SK-N-SH (cell line): ENCODE results near the gene ERC1. TPM values are rescaled to one million over a fixed set of nuclear protein-coding genes. Genes with fewer than 3 reads are reported as not detected.

Source experiments
- CTCF ChIA-PET: fragments of 300-600, 350-600 bp; formaldehyde crosslinking; extraction: SDS; loops from one replicate; lab custom pipeline; 2021; lab: Yijun Ruan, JAX
- POLR2A ChIA-PET: fragments of 350-600 bp; sonication (Branson Sonifier 250); formaldehyde crosslinking; extraction: SDS; loops from one replicate; lab custom pipeline; 2020; ENCODE audit warnings: antibody characterized with exemption, inconsistent platforms; lab: Yijun Ruan, JAX
- DNase-seq: peaks from one replicate; pipeline ENCODE4 v3.0.0; 2012
- H2AFZ ChIP-seq: fragments of 200-600 bp; sonication (generic); 2 replicates; pipeline ENCODE4 v1.8.1; 2016; ENCODE audit warnings: antibody characterized with exemption, mild to moderate bottlenecking, low read depth
- H3F3A ChIP-seq: fragments of 200-600 bp; sonication (generic); replicated peaks from 2 replicates; pipeline ENCODE3; 2016; ENCODE audit warnings: antibody characterized with exemption, mild to moderate bottlenecking; ENCODE audit not compliant: insufficient read depth
- H3K27ac ChIP-seq, 2 experiments: fragments of 200-500 bp in 1 of 2; fragments of 200-600 bp in 1 of 2; sonication (Bioruptor generic) in 1 of 2; sonication (generic), shearing (Covaris generic) in 1 of 2; 2 replicates each; pipeline versions ENCODE4 v1.5.1 to v1.6.1; 2014 to 2016; ENCODE audit warnings: low read depth in 2 of 2, inconsistent platforms in 1 of 2, low read length in 1 of 2, mild to moderate bottlenecking in 1 of 2, mixed read lengths in 1 of 2
- H3K27me3 ChIP-seq: fragments of 200-600 bp; sonication (generic), shearing (Covaris generic); 2 replicates; pipeline ENCODE4 v1.6.1; 2016; ENCODE audit warnings: mixed run types; ENCODE audit not compliant: insufficient read depth
- H3K36me3 ChIP-seq, 2 experiments: fragments of 200-500 bp in 1 of 2; fragments of 200-600 bp in 1 of 2; sonication (Bioruptor generic) in 1 of 2; sonication (generic) in 1 of 2; replicated peaks in 1 of 2; 2 replicates each; pipeline versions ENCODE3 to v1.5.1; 2014 to 2016; ENCODE audit warnings: low read length in 1 of 2, mild to moderate bottlenecking in 1 of 2; ENCODE audit not compliant: insufficient read depth in 2 of 2, control insufficient read depth in 1 of 2
- H3K4me1 ChIP-seq, 2 experiments: fragments of 200-500 bp in 1 of 2; fragments of 200-600 bp in 1 of 2; sonication (Bioruptor generic) in 1 of 2; sonication (generic), shearing (Covaris generic) in 1 of 2; 2 replicates each; pipeline versions ENCODE4 v1.5.1 to v1.6.1; 2014 to 2016; ENCODE audit warnings: low read depth in 1 of 2, low read length in 1 of 2, mixed run types in 1 of 2; ENCODE audit not compliant: insufficient read depth in 2 of 2, control insufficient read depth in 1 of 2
- H3K4me2 ChIP-seq: fragments of 200-600 bp; sonication (generic), shearing (Covaris generic); 2 replicates; pipeline ENCODE4 v1.6.1; 2017; ENCODE audit warnings: mixed run types
- H3K4me3 ChIP-seq, 2 experiments: fragments of 200-500 bp in 1 of 2; fragments of 200-600 bp in 1 of 2; sonication (Bioruptor generic) in 1 of 2; sonication (generic), shearing (Covaris generic) in 1 of 2; 2 replicates each; pipeline versions ENCODE4 v1.5.1 to v1.8.1; 2014 to 2016; ENCODE audit warnings: low read depth in 2 of 2, inconsistent platforms in 1 of 2, low read length in 1 of 2, mild to moderate bottlenecking in 1 of 2, mixed read lengths in 1 of 2, moderate library complexity in 1 of 2
- H3K79me2 ChIP-seq: fragments of 200-600 bp; sonication (generic); 2 replicates; pipeline ENCODE4 v1.8.1; 2017; ENCODE audit warnings: mild to moderate bottlenecking; ENCODE audit not compliant: insufficient read depth
- H3K9ac ChIP-seq: fragments of 200-600 bp; sonication (generic); 2 replicates; pipeline ENCODE4 v1.6.1; 2017; ENCODE audit warnings: mixed run types
- H3K9me2 ChIP-seq: fragments of 200-600 bp; sonication (generic); 2 replicates; pipeline ENCODE4 v1.6.1; 2017; ENCODE audit warnings: mixed run types
- H3K9me3 ChIP-seq: fragments of 200-600 bp; sonication (generic); 2 replicates; pipeline ENCODE4 v1.6.1; 2017; ENCODE audit warnings: mixed run types, mild to moderate bottlenecking, moderate library complexity
- H4K20me1 ChIP-seq: fragments of 200-600 bp; sonication (generic); 2 replicates; pipeline ENCODE4 v1.6.1; 2017; ENCODE audit warnings: mild to moderate bottlenecking, mixed run types; ENCODE audit not compliant: insufficient read depth
- EP300 ChIP-seq, 2 experiments: IDR thresholded peaks; 2 replicates each; pipeline versions ENCODE4 v1.4.0 to v1.6.1; 2012; ENCODE audit warnings: borderline replicate concordance in 1 of 2, low read depth in 1 of 2, low read length in 1 of 2
- FOXJ3 ChIP-seq: sonication (generic); formaldehyde crosslinking; IDR thresholded peaks from 2 replicates; pipeline ENCODE4 v1.5.1; 2020; ENCODE audit warnings: mild to moderate bottlenecking, missing genetic modification reagents
- GATA2 ChIP-seq: sonication (generic); formaldehyde crosslinking; IDR thresholded peaks from 2 replicates; pipeline ENCODE4 v1.5.0; 2020; ENCODE audit warnings: mild to moderate bottlenecking, missing genetic modification reagents
- IRF3 ChIP-seq: fragments of 150-350 bp; IDR thresholded peaks from 2 replicates; pipeline ENCODE4 v1.6.1; 2016; ENCODE audit warnings: mild to moderate bottlenecking, low read depth, low read length
- MEF2A ChIP-seq: IDR thresholded peaks from 2 replicates; pipeline ENCODE4 v1.4.0; 2012; ENCODE audit warnings: low read depth, borderline replicate concordance
- NRF1 ChIP-seq: IDR thresholded peaks from 2 replicates; pipeline ENCODE4 v1.6.1; 2012; ENCODE audit warnings: low read depth, mild to moderate bottlenecking, low read length
- PBX3 ChIP-seq: IDR thresholded peaks from 2 replicates; pipeline ENCODE4; 2012
- POLR2AphosphoS5 ChIP-seq: IDR thresholded peaks from 2 replicates; pipeline ENCODE4 v1.6.1; 2012; ENCODE audit warnings: low read depth, low read length
- RAD21 ChIP-seq: IDR thresholded peaks from 2 replicates; pipeline ENCODE4 v1.6.1; 2012; ENCODE audit warnings: mild to moderate bottlenecking, low read length
- RFX5 ChIP-seq: IDR thresholded peaks from 2 replicates; pipeline ENCODE4 v1.6.1; 2012; ENCODE audit warnings: mild to moderate bottlenecking, improper control_type of control experiment, low read length
- SIN3A ChIP-seq: IDR thresholded peaks from 2 replicates; pipeline ENCODE4 v1.6.1; 2012; ENCODE audit warnings: low read depth, mild to moderate bottlenecking, low read length, moderate library complexity, borderline replicate concordance
- SMC3 ChIP-seq: IDR thresholded peaks from 2 replicates; pipeline ENCODE4 v1.6.1; 2012; ENCODE audit warnings: low read depth, low read length, improper control_type of control experiment
- TEAD4 ChIP-seq: IDR thresholded peaks from 2 replicates; pipeline ENCODE4 v1.4.0; 2012; ENCODE audit warnings: mild to moderate bottlenecking, borderline replicate concordance; ENCODE audit not compliant: insufficient read depth
- USF1 ChIP-seq: IDR thresholded peaks from 2 replicates; pipeline ENCODE4 v1.4.0; 2012; ENCODE audit warnings: low read depth, borderline replicate concordance
- WGBS: methylation state at CpG from one replicate; pipeline ENCODE4 v1.1.6; 2017; ENCODE audit warnings: low lambda C conversion rate; 5-methylcytosine and 5-hydroxymethylcytosine counted together
- polyA plus RNA-seq, 3 experiments: library from polyadenylated mRNA; depleted of rRNA; stranded (reverse); fragments of >200 nt; gene quantifications; 2 replicates each; pipeline ENCODE4 v1.2.3, GENCODE V29; 2012

ERC1 gene
- polyA plus RNA-seq, 1 of the 3 experiments (the other 2 are of a cell fraction): 7.5 TPM

DNA sequence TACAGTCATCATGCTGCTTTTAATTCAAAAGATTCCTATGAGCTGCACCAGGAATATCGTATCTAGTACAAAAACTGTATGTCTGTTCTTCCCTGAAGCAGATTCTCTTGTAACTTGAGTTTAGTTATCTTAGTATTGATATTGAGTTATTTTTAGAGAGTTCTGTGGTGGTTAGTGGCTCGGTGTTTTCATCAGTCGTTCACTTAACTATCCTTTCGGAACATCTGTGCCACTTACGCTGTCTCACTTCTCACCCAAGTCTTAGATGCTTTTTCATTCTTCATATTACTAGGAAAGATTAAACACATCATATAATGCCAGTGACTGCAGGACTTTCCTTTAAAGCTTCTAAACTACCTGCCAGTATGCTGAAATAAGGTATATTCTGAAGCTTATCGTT is 352.4 kb downstream of the ERC1 start:
- CTCF ChIA-PET: interaction anchor here (1.5 kb wide), 2 partner anchors 12 to 27 kb away, joined by 3 to 4 read pairs; no protein-coding TSS in a partner anchor

GRCh38 chr12:1344245-1344644 is 353.2 kb downstream of the ERC1 start:
- CTCF ChIA-PET: interaction anchor here (0.9 to 1.5 kb wide), 3 partner anchors 11 to 226 kb away, joined by 3 to 4 read pairs (median 3); no protein-coding TSS in a partner anchor
- Histone ChIP-seq H3F3A (no peaks in the 10 kb centered on the region), H3K4me1 (peaks cover 0 to 14% of the 10 kb centered on the region in 2 experiments; a peak in 1 of 4 replicates), H3K27me3 (no peaks in the 10 kb centered on the region), H3K9ac (no peak overlapping the region), H3K4me2 (no peak overlapping the region), H3K79me2 (no peaks in the 10 kb centered on the region; the same call in 1 of the 2 replicates), H3K9me3 (no peaks in the 10 kb centered on the region)
- no peak for DNase-seq
- TF ChIP-seq TEAD4: no peak
- no peak for TF ChIP-seq GATA2 (CRISPR knock-in tag)
- no peak for TF ChIP-seq MEF2A
- no peak for TF ChIP-seq SMC3
- TF ChIP-seq USF1: no peak
- TF ChIP-seq, all 33 proteins: peak for 0
- H3K36me3 ChIP-seq: no peaks in the 10 kb centered on the region
- H3K9me2 ChIP-seq: no peaks in the 10 kb centered on the region
- H3K27ac ChIP-seq: no peak overlapping the region
- H4K20me1 ChIP-seq: no peaks in the 10 kb centered on the region
- WGBS: 97% methylated on average over 4 of the region's 4 CpGs
- no peak overlapping the region for H3K4me3 ChIP-seq
- no peak overlapping the region for H2AFZ ChIP-seq
- POLR2A ChIA-PET: no interaction called here

More for the DNA sequence above, 352.4 kb downstream of the ERC1 start:
- no peaks in the 10 kb centered on the region for H4K20me1 ChIP-seq
- H3K36me3 ChIP-seq: no peaks in the 10 kb centered on the region
- H3K79me2 ChIP-seq: peaks cover 4% of the 10 kb centered on the region
- H3K9ac ChIP-seq: no peak overlapping the region
- TF ChIP-seq PBX3 (no peak), POLR2AphosphoS5 (no peak)
- WGBS: 96% methylated on average over 6 of the region's 6 CpGs
- no peak overlapping the region for H2AFZ ChIP-seq
- peaks cover 0 to 7% of the 10 kb centered on the region in 2 experiments; a peak in 1 of 4 replicates for H3K4me1 ChIP-seq
- no peaks in the 10 kb centered on the region for H3K27me3 ChIP-seq
- H3K4me2 ChIP-seq: no peak overlapping the region
- H3F3A ChIP-seq: no peaks in the 10 kb centered on the region
- no peak overlapping the region for H3K4me3 ChIP-seq
- POLR2A ChIA-PET: no interaction called here
- H3K9me2 ChIP-seq: no peaks in the 10 kb centered on the region
- no peaks in the 10 kb centered on the region for H3K9me3 ChIP-seq
- DNase-seq: no peak
- H3K27ac ChIP-seq: no peak overlapping the region

DNA sequence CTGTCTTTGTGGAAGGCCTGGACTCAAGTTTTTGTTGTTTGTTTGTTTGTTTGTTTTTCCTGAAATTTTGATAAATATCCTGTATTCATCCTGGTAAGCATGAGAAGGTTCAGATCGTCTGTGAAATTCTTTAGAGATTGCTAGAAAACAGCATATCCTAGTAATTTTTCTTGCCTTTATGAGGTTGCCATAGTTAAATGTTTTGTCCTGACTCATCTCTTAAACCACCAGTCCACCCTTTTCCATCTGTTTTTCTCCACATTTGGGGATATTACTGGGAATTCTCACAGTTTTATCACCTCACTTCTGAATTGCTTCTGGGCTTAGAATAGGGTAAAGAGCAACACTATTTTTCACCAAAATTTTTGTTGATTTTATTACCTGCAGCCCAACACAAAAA is 355.1 kb downstream of the ERC1 start:
- CTCF ChIA-PET: no interaction called here
- no peak overlapping the region; the same call in 1 of the 2 replicates for H3K9ac ChIP-seq
- H3K27ac ChIP-seq: peak overlapping the region in 1 of 2 experiments; percentile 46; a peak in 2 of 4 replicates
- H3K4me1 ChIP-seq: peaks cover 3 to 28% of the 10 kb centered on the region in 2 experiments
- no peak overlapping the region for H3K4me2 ChIP-seq
- H3K36me3 ChIP-seq: no peaks in the 10 kb centered on the region
- WGBS: 67% methylated on average over 1 of the region's 1 CpG
- H3K4me3 ChIP-seq: no peak overlapping the region
- no peak overlapping the region for H2AFZ ChIP-seq
- no peak for DNase-seq
- peaks cover 12% of the 10 kb centered on the region for H3F3A ChIP-seq
- H4K20me1 ChIP-seq: no peaks in the 10 kb centered on the region
- no peaks in the 10 kb centered on the region; the same call in 1 of the 2 replicates for H3K79me2 ChIP-seq
- no peaks in the 10 kb centered on the region for H3K9me2 ChIP-seq
- H3K9me3 ChIP-seq: no peaks in the 10 kb centered on the region
- no peaks in the 10 kb centered on the region for H3K27me3 ChIP-seq
- POLR2A ChIA-PET: no interaction called here
- TF ChIP-seq TEAD4 (no peak), IRF3 (no peak), RAD21 (no peak), USF1 (no peak), SIN3A (no peak), PBX3 (no peak), SMC3 (no peak), EP300 (IDR thresholded peaks at IDR 0.05; ENCODE audit: borderline replicate concordance in 1 of 2, low read depth in 1 of 2, low read length in 1 of 2) (no peak), FOXJ3 (CRISPR knock-in tag) (no peak), NRF1 (no peak), RFX5 (no peak)
